Esophagus muscularis mucosa (tissue), 3 donors: ENCODE data around the gene RALY.

Experiments used
- CTCF ChIP-seq, 3 experiments: fragments of 200-600 bp in 2 of 3; fragments of 450-650 bp in 1 of 3; sonication (generic) in 2 of 3; IDR thresholded peaks; one replicate each; pipeline ENCODE4 v1.5.1; 2017 to 2019; ENCODE audit warnings: antibody characterized with exemption in 3 of 3, mild to moderate bottlenecking in 2 of 3, moderate library complexity in 1 of 3
- POLR2A ChIP-seq: fragments of 450-650 bp; IDR thresholded peaks from one replicate; pipeline ENCODE4 v1.6.1; 2017; ENCODE audit warnings: antibody characterized with exemption, moderate library complexity, mild to moderate bottlenecking, low read depth
- POLR2AphosphoS5 ChIP-seq, 2 donors: sonication (generic); formaldehyde crosslinking; IDR thresholded peaks; one replicate each; pipeline ENCODE4 v1.6.1; 2017; ENCODE audit warnings: antibody characterized with exemption in 2 of 2

GRCh38 chr20:34070079-34070439 lies 76.3 kb downstream of the RALY start:
- TF ChIP-seq POLR2AphosphoS5 (IDR thresholded peaks at IDR 0.05) (no peak), CTCF (IDR thresholded peaks at IDR 0.05) (no peak), POLR2A (no peak)
